ENCODE measurements around the gene LMAN1L.
A peak's percentile ranks its signal among the peaks of the same experiment; 100 is the strongest.

LMAN1L gene

DNA sequence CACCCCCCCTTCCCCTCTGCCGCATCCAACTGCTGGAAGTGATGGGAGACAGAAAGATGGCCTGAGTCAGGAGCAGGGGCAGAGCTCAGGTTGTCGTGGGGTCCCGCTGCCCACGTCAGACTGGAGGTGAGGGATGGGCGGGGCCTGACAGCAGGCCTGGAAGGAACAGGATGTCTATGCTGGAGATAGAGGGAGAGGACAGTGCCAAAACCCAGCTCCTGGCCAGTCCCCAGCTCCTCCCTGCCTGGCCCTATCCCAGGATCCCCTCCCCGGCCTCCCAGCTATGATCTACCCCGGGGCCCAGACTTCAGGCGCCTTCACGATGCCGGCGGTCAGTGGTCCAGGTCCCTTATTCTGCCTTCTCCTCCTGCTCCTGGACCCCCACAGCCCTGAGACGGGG is at the start of gene LMAN1L:
LMAN1L (plus strand) TSS at position 303 of the 400 bp plus-strand sequence; CDS start at position 323, 20 bp downstream.
- DNase-seq, result no peak

DNA sequence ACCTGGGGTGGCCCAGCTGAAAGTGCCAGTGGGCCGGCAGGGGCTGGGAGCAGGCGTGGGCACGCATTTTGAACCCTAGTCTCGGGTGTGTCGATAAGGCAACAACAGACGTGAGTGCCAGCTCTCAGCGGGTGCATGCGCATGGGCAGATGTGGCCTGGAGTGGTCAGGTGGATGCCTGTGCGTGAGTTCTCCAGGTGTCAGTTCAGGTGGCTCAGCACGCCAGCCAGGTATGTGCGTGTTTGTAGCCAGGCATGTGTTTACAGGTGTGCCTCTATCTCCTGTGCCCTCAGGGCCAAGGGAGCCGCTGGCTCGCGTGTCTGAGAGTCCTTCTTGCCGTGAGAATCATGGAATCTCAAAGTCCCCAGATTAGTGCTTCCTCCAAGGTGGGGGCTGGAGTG is 49.2 kb upstream of the LMAN1L start:
- DNase-seq, result no peak

DNA sequence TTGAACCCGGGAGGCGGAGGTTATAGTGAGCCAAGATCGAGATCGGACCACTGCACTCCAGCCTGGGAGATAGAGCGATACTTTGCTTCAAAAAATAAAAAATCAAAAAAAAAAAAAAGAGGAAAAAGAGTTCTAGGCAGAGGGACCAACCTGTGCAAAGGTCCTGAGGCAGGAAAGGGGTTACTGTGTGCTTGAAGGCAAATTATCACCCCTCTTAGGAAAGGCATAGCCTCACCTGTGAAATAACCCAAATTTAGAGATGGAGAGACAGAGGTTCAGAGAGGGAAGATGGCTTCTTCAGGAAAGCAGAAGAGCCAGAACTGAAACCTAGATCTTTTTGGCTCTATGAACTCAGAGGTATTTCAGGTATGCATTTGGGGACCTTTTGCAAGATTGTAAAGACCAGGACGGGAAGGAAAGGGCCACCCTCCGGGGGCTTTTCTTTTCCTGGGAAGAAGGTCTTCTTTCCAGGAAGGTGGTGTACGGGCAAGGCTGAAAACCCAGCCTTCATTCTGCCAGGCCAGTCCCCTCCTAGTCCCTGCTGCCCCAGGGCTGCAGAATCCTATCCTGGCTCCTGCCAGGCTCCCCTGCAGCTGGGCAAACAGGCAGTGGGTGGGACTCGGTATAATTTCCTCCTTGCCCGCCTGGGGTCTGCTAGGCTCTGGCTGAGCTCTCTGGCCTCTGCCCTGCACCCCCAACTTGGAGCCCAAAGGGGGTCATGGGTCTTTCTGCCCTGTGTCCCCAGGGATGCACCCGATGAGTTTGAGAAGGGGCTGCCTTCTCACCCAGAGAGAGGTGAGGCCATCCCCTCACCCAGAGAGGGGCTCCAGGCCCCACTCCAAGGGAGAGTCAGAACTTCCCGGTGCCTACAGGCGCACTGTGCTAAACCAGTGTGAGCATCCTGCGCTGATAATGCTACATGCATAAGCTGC is 45.2 kb upstream of the LMAN1L start:
- no peak for DNase-seq

DNA sequence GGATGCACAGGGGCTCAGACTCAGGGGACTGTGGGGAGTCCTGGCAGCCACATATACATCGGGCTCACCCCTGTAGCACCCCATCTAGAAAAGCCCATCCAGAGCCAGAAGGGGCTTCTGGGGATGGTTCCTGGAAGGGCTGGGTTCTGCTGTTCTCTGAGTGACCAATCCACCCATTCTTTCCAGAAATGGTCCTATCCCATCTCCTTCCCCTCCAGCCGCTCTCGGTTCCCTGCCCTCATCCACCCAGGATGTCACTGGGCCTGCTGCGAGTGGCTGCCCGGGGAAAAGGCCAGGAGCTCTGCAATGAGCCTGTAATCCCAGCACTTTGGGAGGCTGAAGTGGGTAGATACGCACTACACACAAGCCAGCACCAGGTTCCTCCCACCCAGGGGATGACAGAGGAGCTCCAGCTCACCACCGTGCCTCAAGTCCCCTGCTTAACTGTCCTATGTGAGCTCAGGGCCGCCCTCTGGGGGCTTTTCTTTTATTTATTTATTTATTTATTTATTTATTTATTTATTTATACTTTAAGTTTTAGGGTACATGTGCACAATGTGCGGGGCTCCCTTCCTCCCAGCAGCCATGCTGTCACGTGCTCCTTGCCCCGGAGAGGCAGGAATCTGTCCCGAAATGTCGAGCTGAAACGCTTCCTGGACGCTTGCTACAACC is 44.4 kb upstream of the LMAN1L start:
- DNase-seq, result no peak

DNA sequence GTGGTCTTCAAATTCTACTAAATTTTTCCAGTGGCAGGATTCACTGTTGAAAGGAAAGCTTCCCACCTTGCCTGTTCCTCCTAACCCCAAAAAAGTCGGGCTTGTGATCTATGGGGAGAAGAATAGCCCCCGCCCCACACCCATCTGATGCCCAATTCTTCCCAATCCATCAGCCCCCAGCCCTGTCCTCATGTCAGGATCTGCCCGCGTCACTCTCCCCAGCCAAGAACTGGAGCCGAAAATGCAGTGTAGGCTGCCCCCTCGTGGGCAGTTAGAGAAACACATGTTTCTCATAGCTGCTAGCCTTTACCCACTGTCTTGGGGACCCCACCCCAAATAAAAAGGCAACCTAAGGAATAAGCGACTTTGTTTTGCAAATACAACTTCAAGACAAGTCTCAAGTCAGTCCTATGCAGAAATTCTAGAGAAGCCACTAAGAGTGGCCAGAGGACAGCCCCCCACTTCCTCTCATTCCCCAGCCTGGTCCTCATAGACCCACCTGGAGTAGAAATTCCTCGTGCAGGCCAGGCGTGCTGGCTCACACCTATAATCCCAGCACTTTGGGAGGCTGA is 43.8 kb upstream of the LMAN1L start:
- DNase-seq, result peak; percentile 65

DNA sequence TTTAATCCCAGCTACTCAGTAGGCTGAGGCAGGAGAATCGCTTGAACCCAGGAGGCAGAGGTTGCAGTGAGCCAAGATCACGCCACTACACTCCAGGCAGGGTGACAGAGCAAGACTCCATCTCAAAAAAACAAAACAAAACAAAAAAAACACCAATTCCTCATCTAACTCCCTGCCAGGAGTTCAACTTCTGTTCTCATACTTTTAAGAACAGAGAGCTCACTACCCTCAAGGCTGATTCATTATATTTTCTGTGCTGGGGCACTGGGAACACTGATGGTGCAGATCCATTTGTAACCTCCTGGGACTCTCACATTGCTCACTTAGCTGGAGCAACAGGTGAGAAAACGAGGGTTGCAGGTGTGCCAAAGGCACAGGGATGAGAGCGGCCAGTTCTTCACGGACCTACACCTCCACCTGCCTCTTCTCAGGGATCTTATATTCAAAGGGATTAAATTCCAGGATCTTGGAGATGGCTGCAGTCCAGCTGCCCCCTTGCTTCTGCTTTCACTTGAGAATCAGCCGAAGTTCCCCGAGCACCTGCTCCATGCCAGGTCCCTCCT is 43.1 kb upstream of the LMAN1L start:
- DNase-seq, result no peak

DNA sequence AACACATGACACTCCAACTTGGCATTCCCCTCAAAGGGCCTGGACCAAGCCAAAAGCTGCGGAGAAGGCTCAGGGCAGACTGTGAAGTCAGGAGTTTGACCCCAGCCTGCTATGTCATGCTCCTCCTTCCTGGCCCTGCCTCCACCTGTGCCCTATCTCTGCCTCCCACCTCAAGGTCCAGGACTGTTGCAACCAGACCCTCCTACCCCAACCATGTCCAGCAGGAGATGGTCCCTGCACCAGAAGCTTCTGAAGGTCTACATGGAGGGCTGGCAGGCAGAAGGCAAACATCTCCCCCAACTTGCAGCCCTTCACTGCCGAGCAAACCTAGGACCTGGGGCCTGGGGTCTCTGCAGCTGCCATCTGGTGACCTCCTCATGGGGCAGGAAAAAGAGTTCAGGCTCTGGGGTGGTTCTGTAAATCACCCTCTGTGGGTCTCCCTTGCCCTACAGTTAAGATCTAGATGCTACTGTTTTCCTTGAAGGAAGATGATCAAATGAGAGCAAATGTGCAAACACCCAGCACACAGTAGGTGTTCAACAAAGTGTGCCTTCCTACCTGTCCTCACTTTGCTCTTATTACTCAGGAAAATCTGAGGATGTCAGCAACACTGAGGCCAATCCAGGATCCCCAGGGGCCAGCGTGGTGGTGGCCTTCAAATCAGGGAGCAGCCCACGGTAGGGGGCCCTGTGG is 42.3 kb upstream of the LMAN1L start:
- DNase-seq, result no peak

DNA sequence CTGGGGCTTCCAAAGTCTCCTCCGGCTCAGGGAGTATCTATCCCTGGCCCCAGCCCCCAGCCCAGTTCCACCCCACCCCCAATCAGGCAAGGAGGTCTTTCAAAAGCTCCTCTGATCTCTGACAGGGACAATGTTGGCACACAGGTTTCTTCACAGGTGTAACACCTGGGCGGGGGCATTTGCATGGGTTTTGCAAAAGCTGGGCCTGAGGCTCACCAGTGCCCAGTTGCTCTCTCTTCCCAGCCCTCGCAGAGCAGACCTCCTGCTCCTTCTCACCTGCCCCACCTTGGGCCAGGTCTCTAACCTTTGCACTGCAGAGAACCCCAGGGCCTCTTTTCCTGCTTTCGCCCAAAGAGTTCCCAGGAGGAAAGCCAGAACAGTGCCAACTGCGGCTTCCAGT is 39.3 kb upstream of the LMAN1L start:
- no peak for DNase-seq

DNA sequence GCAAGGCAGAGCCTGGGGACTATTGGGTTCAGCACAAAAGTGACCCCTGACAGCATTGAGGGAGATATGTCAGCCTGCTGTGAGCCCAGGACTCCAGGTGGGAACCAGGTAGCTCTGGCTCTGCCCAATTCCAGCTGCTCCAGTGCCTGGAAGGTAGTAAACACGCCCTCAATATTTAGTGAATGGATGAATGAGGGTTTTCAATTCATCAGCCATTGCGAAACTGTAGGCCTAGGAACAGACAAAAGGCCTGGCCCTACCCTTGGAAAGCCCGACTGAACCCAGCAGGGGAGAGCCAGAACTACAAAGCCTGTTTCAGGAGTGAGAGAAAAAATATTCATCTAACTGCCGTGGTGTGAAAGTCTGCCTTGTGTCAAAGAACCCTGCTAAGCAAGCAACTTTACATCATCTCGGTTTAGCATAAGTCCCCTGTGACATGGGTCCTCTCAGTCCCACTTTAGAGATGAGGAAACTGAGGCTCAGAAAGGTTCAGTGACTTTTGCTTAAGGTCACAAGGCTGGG is 38.8 kb upstream of the LMAN1L start:
- no peak for DNase-seq

DNA sequence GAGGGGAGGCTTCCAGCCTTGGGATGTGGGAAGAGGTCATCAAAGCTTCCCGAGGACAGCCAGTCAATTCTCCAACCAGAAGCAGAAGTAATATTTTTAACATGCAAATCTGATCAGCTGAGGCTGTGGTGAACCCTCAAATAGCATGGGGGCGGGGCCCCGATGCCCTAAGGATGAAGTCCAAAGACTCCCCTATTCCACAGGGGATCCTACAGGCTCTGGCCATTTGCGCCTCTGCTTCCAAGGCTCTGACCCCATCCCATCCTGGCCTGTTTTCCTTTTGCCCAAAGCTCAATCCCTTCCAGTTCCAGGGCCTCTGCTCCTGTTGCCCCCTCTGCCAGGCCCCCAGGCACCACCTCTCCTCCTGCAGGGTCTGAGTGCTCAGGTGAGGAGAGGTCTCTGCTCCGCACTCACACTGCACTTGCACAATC is 37.5 kb upstream of the LMAN1L start:
- DNase-seq, result no peak

DNA sequence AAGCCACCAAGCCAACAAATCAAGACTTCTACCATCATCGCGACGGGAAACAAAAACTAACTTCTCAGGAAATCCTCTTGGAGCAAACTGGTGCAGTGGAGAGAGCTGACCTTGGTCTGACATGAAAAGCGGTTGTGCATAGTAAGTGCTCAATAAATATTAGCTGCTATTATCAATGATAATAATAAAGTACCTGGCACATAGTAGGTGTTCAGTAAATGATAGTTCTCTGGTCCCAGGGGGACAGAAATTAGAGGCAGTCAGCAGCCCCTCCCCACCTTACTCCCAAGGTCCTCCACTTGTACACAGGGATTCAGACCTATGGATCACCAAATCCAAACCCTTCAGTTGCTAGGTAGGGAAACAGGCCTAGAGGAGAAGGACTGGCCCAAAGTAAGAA is 36.7 kb upstream of the LMAN1L start:
- DNase-seq, result no peak

DNA sequence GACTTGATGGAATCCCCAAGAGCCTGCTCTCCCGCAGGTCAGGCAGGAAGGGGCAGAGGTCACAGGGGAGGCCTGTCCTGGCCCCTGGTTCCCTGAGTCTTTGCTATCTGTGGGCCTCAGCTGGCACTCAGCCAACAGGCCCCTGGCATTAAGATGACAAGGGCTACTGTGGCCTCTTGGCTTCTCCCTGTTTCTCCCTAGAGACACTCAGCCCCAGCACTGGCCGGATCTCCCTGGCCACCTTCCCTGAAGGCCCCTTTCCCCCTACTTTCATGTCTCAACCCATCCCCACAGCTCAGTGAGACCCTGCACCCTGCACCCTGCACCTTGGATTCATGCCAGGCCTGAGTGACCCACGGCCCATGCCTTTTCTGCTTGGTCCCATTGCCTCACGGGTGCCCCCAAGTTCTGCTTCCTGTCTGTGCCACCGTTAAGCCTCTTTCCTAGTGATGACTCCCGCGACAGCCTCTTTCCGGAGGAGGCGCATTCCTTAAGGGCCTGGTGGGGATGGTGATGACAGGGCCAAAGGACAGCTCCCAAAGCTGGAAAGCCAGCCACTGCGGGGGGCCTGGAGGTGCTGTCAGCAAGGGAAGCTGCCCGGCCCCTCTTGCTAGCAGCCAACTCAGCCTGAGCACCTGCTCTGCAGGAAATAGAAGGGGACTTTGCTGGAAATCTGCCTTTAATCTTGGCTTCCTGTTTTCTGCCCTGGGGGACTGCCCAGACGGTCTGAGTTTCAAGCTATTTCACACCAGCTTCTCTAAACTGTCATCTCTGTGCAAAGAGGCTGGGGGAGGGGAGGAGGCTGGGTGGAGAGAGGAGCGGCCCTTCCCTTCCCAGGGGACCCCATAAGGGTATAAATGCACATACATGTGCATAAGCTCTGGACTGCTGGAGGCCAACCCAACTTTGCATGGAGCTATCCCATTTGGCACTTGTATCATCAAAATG is 35.5 kb upstream of the LMAN1L start:
- DNase-seq, result peak; percentile 55

DNA sequence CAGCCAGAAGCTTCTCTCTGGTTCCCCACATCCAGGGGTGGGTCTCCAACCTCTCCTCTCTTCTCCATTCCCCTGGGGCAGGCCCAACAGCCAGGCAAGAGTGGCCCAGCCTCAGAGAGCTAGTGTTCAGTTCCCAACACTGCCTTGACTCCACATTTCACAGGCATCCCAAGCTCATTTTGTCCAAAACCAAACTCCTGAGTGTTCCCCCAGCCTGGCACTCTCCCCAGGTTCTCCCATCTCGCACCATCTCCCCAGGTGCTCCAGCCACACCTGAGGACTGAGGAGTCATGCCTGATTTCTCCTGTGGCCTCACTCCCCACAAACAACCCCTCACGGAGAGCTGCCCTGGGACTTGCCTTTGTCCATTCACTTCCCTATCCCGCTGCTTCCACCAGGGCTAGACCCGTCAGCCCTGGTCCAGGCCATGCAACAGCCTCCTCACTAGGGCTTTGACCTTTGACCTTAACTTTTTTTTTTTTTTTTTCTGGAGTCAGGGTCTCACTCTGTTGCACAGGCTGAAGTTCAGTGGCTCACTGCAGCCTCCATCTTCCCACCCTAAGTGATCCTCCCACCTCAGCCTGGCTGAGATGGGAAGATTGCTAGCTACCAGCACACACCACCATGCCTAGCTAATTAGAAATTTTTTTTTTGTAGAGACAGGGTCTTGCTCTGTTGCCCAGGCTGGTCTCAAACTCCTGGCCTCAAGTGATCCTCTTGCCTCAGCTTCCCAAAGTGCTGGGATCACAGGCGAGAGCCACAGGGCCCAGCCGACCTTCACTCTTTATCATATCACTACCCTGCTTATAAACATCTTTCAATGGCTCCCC is 34.7 kb upstream of the LMAN1L start:
- DNase-seq, result no peak

DNA sequence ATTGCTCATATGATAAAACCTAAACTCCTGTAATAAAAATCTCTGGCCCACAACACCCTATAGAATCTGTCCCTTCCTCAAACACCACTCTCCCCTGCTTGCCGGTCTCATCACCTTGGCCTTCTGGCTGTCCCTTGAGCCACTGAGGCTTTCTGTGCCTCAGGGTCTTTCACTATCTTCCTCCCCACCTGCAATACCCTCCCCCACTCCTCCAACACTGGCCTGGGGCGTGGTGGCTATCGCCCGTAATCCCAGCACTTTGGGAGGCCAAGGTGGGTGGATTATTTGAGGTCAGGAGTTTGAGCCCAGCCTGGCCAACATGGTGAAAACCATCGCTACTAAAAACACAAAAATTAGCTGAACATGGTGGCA is 34.0 kb upstream of the LMAN1L start:
- DNase-seq, result no peak

DNA sequence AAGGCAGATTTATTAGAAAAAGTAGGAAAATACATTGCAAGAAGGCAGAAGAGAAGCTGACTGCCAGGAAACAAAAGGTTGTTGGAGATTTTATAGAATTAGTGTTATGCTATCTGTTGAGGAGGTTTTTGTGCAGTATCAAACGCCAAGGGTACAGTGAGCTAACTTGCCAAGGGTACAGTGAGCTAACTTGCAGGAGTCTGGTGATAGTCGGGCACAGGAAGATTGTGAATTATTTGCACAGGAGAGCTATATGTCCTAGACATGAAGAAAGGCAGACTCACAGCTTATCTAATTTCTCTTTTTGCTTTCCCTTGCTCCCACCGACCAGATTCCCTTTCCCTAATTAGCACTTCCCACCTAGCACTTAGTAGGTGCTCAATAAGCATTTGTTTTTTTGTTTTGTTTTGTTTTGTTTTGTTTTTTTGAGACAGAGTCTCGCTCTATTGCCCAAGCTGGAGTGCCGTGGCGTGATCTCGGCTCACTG is 33.4 kb upstream of the LMAN1L start:
- DNase-seq, result no peak

DNA sequence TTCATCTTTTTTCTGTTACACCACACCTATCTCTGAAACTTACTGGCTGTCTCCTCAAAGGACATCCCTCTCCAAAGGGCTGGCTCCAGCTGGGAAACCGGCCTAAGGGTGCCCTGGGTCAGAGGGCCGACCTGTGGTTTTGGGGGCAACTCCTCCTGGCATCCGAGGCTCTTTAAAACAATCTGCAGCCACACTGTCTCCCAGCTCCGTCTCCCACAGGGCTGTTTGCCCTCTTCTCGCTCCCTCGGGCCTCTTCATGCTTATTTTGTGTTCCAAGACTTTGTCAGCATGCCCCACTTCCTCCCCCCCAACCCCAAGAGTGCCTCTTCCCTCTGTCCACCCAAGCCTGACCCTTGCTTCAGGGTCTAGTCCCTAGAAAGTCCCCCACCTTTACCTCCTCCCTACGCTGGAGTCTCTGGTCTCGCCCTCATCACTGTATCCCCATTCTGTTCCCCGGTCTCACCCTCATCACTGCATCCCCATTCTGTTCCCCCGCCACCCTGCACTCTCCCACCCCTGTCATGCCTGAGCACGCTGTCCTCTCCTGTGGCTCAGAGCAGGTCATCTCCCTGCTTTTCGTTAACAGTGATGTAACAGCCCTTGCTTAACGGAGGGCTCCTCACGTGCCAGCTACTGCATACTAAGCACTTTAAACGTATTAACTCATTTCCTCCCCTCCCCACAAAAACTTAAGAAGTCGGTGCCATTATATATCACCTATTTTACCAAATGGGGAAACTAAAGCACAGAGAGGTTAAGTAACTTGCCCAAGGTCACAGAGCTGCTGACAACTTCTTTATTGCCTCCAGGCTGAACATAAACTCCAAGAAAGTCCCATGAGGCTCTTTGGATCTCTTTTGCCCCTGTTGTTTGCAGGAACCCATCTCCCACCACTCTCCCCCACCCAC is 31.9 kb upstream of the LMAN1L start:
- peak; percentile 44 for DNase-seq

DNA sequence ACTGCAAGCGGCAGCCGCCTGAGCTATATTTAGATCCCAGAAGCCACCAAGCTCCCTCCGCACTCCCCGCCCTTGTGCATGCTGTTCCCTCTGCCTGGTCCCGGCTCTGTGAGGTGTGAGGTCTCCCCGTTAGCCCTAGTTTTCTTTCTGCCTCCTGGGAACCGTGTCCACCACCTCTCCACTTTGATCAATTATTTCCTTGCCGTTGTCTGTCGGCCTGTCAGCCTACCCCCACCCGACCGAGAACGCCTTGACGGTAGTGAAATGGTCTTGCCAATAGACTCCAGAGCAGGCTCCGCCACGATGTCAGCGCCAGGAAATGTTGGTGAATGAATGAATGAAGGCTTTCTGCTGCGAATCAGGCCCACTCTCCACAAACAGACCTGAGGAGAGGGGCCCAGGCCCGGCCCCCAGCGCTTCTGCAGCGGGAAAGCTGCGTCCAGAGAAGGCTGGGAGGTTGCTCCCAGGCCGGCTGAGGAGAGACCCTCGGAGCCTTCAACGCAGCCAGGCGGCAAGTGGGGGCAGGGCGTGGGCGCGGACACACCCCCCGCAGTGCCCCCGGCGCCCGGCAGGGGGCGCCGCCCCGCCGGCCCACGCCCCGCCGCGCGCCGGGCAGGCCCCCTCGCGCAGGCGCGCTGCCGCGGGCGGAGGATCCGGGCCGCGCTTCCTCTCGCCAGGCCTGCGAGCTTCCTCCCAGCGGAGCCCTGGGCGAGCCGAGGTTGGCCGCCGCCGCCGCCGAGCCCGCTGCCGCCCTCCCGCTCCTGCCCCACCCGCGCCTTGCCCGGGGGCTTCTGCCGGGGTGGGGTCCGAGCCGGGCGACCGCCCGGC is 31.0 kb upstream of the LMAN1L start, which contains the start of gene CSK:
CSK (plus strand) TSS at position 650 of the 828 bp plus-strand sequence. CDS start 16,218 bp downstream, outside the sequence.
- peak; percentile 78 for DNase-seq
